Thymus (tissue), 11 donors: ENCODE data around the gene EZH2. TPM values are rescaled to one million over a fixed set of nuclear protein-coding genes. Genes with fewer than 3 reads are reported as not detected.

ENCODE experiments used
- DNase-seq, 9 donors: peaks; one replicate each; pipeline ENCODE4 v3.0.0-alpha.2; 2013; ENCODE audit warnings: low spot score in 9 of 9, low read depth in 6 of 9, missing footprints in 1 of 9
- H3K27ac ChIP-seq, 2 donors: one replicate each; pipeline ENCODE4 v1.5.1; 2013; ENCODE audit warnings: control low read depth in 1 of 2, low read depth in 1 of 2, low read length in 1 of 2, mild to moderate bottlenecking in 1 of 2, moderate library complexity in 1 of 2
- H3K27me3 ChIP-seq, 2 donors: one replicate each; pipeline ENCODE4 v1.5.1; 2013; ENCODE audit warnings: low read length in 1 of 2; ENCODE audit not compliant: control insufficient read depth in 2 of 2, insufficient read depth in 1 of 2
- H3K36me3 ChIP-seq, 2 donors: one replicate each; pipeline ENCODE4 v1.5.1; 2013; ENCODE audit warnings: low read length in 1 of 2, mild to moderate bottlenecking in 1 of 2, moderate library complexity in 1 of 2; ENCODE audit not compliant: control insufficient read depth in 2 of 2, insufficient read depth in 2 of 2
- H3K4me1 ChIP-seq, 2 donors: one replicate each; pipeline ENCODE4 v1.5.1; 2013; ENCODE audit warnings: low read length in 2 of 2; ENCODE audit not compliant: control insufficient read depth in 2 of 2, insufficient read depth in 2 of 2
- H3K4me3 ChIP-seq, 2 donors: one replicate each; pipeline ENCODE4 v1.5.1; 2013; ENCODE audit warnings: low read length in 2 of 2, control low read depth in 1 of 2, mild to moderate bottlenecking in 1 of 2
- H3K9me3 ChIP-seq, 2 donors: one replicate each; pipeline ENCODE4 v1.5.1; 2013; ENCODE audit warnings: low read length in 1 of 2, mild to moderate bottlenecking in 1 of 2; ENCODE audit not compliant: control insufficient read depth in 2 of 2, insufficient read depth in 1 of 2
- WGBS: extraction: QIAGEN DNeasy Blood & Tissue Kit; methylation state at CpG from one replicate; pipeline ENCODE4 v1.1.7; 2013; 5-methylcytosine and 5-hydroxymethylcytosine counted together
- polyA plus RNA-seq: library from polyadenylated mRNA; stranded (reverse); fragments of 200-250 nt; gene quantifications from one replicate; pipeline ENCODE4 v1.2.3, GENCODE V29; 2013
- total RNA-seq: library from RNA; stranded (reverse); fragments of 120-200 nt; gene quantifications from one replicate; pipeline ENCODE4 v1.2.4, GENCODE V29; 2013
- donor health status: healthy.

EZH2 gene
- total and polyA plus RNA-seq, 2 donors: 23.4 to 36.0 TPM

GRCh38 chr7:148921189-148921588, 37.1 kb upstream of the EZH2 start:
- H3K36me3 ChIP-seq: no peaks in the 10 kb centered on the region
- DNase-seq: no peak
- no peaks in the 10 kb centered on the region for H3K27me3 ChIP-seq
- H3K4me3 ChIP-seq: no peak overlapping the region
- H3K27ac ChIP-seq: no peak overlapping the region
- H3K9me3 ChIP-seq: no peaks in the 10 kb centered on the region
- H3K4me1 ChIP-seq: no peaks in the 10 kb centered on the region
- WGBS: 78% methylated on average over 5 of the region's 5 CpGs

DNA sequence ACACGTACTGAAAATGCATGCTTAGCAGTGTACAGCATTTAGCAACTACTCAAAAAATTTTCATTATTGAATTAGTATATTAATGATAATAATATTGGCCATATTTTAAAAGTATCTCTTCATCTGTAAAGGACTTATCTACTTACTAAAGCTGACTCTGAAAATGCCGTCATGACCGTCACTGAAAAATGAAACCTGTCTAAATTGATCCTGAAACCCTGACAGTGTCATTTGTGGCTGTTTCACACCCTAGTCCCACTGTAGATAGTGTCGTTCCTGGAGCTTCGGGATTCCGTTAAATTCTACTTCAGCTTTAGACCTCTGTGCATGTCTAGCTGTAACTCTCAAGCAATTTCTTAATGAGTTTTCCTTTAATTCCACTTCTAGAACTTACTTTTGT, 35.8 kb upstream of the EZH2 start:
- Histone ChIP-seq H3K9me3 (no peaks in the 10 kb centered on the region), H3K36me3 (no peaks in the 10 kb centered on the region), H3K4me3 (no peak overlapping the region), H3K4me1 (no peaks in the 10 kb centered on the region), H3K27me3 (no peaks in the 10 kb centered on the region), H3K27ac (no peak overlapping the region)
- DNase-seq: no peak
- WGBS: 95% methylated on average over 6 of the region's 6 CpGs

GRCh38 chr7:148918058-148918596, 34.0 kb upstream of the EZH2 start:
- Histone ChIP-seq H3K36me3 (no peaks in the 10 kb centered on the region), H3K9me3 (no peaks in the 10 kb centered on the region), H3K27me3 (no peaks in the 10 kb centered on the region), H3K4me3 (no peak overlapping the region), H3K27ac (no peak overlapping the region), H3K4me1 (peaks cover 0 to 8% of the 10 kb centered on the region in 2 donors)
- WGBS: 92% methylated on average over 10 of the region's 10 CpGs
- DNase-seq: no peak

DNA sequence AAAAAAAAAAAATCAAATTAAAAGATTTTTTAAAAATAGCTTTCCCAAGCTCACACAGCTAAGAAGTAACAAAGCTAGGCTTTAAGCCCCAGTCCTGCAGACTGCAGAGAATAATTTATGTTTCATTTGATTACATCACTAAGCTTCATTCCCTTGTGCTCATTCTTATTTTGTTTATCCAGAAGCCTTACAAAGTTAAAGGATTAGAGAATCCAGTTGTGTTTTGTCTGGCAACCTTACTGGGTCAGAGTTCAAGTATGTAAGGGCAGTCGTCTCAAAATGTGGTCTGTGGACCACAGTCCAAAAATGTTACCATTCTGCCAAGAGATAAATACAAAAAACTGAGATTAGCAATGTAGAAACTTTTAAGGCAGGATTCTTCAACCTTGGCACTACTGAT, 32.1 kb upstream of the EZH2 start:
- WGBS: 95% methylated on average over 1 of the region's 1 CpG
- no peak for DNase-seq
- Histone ChIP-seq H3K36me3 (no peaks in the 10 kb centered on the region), H3K27me3 (no peaks in the 10 kb centered on the region), H3K9me3 (no peaks in the 10 kb centered on the region), H3K4me1 (peaks cover 4 to 15% of the 10 kb centered on the region in 2 donors), H3K4me3 (no peak overlapping the region), H3K27ac (no peak overlapping the region)

GRCh38 chr7:148915211-148915610, 31.1 kb upstream of the EZH2 start:
- Histone ChIP-seq H3K27me3 (no peaks in the 10 kb centered on the region), H3K27ac (no peak overlapping the region), H3K36me3 (no peaks in the 10 kb centered on the region), H3K4me3 (no peak overlapping the region), H3K4me1 (peaks cover 4 to 15% of the 10 kb centered on the region in 2 donors), H3K9me3 (no peaks in the 10 kb centered on the region)
- WGBS: 79% methylated on average over 7 of the region's 7 CpGs
- DNase-seq: no peak

GRCh38 chr7:148914208-148914777, 30.2 kb upstream of the EZH2 start:
- DNase-seq: no peak
- Histone ChIP-seq H3K9me3 (no peaks in the 10 kb centered on the region), H3K27me3 (no peaks in the 10 kb centered on the region), H3K36me3 (no peaks in the 10 kb centered on the region), H3K4me3 (no peak overlapping the region), H3K4me1 (peaks cover 4 to 15% of the 10 kb centered on the region in 2 donors), H3K27ac (no peak overlapping the region)
- 88% methylated on average over 10 of the region's 10 CpGs for WGBS

GRCh38 chr7:148912758-148913541, 28.9 kb upstream of the EZH2 start:
- Histone ChIP-seq H3K4me1 (peaks cover 4 to 15% of the 10 kb centered on the region in 2 donors), H3K9me3 (no peaks in the 10 kb centered on the region), H3K4me3 (no peak overlapping the region), H3K27ac (no peak overlapping the region), H3K36me3 (no peaks in the 10 kb centered on the region), H3K27me3 (no peaks in the 10 kb centered on the region)
- DNase-seq: peak in 5 of 9 donors; percentile 7 to 54 (median 14)
- WGBS: 53% methylated on average over 8 of the region's 8 CpGs

- H3K27me3 ChIP-seq: no peaks in the 10 kb centered on the region
- no peak for DNase-seq
- H3K4me1 ChIP-seq: peaks cover 4 to 15% of the 10 kb centered on the region in 2 donors
- H3K4me3 ChIP-seq: no peak overlapping the region
- WGBS: 95% methylated on average over 4 of the region's 4 CpGs
- H3K36me3 ChIP-seq: no peaks in the 10 kb centered on the region
- H3K9me3 ChIP-seq: no peaks in the 10 kb centered on the region
- H3K27ac ChIP-seq: no peak overlapping the region
Observed at GRCh38 chr7:148912151-148912550, 28.1 kb upstream of the EZH2 start.

DNA sequence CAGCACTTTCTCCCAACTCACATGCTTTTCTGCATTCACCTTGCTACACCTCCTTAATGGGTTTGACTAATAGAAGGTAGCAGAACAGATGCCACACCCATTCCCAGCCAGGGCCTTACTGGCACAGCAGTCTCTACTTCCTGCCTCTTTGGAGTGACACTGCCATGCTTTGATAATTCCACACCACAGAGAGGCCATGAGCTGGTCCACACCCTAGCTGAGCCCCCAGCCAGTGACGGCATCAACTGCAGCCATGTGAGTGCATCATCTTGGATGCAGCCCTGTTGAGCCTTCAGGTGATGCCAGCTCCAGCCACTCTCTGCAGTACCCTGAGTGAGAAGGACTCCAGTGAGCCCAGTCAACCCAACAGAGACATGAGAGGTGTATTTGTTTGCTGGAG, 27.5 kb upstream of the EZH2 start:
- DNase-seq: no peak
- Histone ChIP-seq H3K27me3 (no peaks in the 10 kb centered on the region), H3K27ac (no peak overlapping the region)

More for the DNA sequence above, 27.5 kb upstream of the EZH2 start:
- H3K9me3 ChIP-seq: no peaks in the 10 kb centered on the region
- H3K36me3 ChIP-seq: no peaks in the 10 kb centered on the region
- H3K4me3 ChIP-seq: no peak overlapping the region
- WGBS: 98% methylated on average over 1 of the region's 1 CpG
- H3K4me1 ChIP-seq: peaks cover 4 to 15% of the 10 kb centered on the region in 2 donors
